HG03521 (cell line): ENCODE results near the gene PRKCSH.
"Not testable (repeated sequence)": the region's sequence is repeated elsewhere in the genome, so short reads cannot be mapped to it uniquely, and the experiment has no call there.

ENCODE experiments used
- ATAC-seq: cut with Tn5 transposase; IDR thresholded peaks from one replicate; pipeline ENCODE4 v1.9.1; 2021; ENCODE audit warnings: mild to moderate bottlenecking, moderate library complexity; ENCODE audit not compliant: unreplicated experiment

PRKCSH gene

DNA sequence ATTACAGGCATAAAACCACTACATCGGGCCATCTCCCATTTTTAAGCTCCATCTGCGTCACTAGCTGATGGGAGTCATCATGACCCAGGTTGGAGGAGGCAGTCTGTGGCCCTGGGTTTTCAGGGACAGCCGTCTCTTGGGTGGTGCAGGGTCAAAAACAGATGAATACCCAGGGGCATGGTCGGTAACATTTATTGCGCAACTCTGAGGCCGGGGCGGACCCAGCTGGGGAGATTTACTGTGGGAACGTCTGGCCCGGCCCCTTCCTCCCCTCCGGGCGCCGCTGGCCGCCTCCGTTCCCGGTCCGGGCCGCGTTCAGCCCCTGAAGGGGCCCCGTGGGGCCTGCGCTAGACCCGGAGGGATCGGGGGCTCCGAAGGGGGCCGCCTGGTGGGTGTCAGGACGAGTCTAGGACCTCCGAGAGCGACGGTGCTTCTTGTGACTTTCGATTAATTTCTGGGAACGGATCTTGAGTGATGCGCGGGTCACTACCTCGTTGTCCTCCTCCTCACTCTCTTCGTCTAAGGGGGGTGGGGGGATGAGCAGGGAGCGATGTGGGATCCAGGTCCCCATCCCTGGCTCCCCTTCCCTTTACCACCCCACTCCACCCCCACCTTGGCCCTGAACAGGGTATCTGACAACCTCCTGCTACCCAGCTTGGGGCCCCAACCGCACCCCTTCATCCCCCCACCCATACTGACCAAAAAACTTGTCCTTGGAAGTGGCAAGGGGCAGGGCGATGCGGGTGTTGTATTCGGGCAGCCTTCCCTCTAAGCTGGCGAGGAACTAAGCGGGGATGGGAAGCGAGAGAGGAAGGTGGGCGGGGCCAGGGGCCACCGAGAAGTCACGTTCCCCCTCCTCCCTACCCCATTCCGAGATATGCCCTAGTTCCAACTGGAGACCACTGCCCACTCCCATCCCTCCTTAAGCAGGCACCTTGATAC, 14.7 kb upstream of the PRKCSH start:
- ATAC-seq, result no peak

DNA sequence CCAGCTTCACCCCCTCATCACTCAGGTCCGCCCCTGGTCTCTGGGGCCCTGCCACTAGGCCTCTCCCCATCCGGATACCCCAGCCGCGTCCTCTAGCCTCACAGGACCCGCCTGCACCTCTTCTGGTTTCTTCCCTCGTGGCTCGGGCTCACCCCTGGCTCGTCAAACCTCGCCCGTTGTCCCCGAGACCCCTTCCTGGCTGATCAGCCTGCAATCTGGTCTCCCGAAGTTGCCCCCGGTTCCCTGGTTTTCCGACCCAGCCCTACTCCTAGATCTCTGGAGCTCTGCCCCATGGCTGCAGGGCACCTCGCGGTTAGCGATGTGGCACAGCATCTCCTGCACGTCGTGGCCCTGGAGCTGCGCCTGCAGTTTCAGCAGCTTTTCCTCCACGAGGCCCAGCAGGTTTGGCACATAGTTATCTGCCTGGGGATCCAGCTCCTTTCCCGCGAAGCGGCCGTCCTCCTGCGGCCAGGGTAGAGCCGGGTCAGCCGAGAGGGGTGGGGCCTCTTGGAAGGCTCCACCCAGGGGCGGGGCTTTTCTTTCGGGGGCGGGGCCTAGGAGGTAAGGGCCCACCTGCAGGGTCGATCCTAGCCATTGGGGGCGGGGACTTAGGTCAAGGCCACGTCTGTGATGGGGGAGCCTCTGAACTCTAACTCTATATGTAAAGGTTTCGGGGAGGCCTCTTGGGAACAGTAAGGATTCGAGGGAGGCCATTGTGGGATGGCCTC, 13.9 kb upstream of the PRKCSH start:
- no peak for ATAC-seq

DNA sequence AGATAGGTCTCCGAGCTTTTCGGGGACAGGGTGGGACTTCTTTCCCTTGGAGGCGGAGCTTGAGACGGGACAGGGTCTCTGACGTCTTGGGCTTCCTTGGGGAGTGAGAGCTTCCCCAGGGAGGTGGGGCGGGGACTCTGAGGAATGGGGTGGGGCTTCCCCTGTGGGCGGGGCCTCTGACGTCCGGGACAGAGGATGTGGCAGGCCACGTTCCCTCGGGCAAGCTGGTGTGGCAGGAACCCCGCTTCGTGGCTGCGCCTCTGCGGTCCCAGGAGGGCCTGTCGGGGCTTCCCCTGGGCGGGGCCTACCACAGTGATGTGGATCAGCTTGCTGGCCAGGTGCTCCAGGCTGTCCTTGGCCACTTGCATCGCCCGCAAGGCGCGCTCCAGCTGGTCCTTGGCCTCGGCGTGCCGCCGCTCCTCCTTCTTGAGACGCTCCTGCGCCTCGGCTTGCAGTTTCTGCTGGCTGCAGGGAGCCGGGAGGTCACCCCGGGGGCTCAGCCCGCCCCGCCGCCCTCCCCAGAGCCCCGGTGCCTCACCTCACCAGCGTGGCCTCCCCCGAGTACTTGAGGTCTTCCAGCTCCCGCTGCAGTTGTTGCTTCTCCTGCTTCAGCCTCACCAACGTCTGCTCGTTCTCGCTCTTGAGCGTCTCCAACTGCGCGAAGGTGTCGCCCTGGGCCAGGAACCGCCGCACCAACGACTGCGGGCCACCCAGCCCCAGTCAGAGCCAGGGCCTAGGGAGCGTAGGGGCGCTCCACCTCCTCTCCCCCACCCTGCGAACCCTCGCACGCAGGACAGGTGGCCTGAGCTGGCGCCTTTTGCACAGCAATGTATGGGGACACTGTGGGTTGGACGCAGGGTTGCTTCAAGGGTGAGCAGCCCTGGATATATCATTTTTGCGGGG, 13.0 kb upstream of the PRKCSH start:
- no peak for ATAC-seq

DNA sequence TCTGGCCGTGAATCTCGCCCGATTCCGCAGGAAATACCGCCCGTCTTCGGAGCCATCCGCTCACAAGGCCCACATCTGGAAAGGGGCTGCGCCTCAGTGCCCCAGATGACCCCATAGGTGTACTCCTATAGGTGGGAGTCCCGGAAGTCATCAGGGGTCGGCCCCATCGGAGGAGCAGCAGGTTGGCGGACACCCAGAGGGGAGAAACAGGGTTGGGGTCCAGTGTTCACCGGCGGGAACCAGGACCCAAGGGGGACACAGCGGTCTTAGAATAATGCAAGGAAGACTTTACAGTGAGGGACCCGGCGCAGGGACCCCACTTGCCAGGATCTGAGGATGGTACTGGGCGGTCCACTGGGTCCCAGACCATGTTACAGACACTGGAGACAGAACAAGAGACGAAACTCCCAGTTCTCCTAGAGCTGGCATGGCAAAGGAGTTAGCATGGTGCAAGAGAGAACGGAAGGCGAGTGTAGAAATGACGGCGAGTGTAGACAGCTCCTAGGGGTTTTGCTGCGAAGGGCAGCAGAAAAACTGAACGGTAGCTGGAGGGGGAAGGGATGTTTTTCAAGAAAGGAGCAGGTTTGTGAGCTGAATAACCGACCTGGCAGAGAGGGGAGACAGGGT, 12.2 kb upstream of the PRKCSH start:
- no peak for ATAC-seq

DNA sequence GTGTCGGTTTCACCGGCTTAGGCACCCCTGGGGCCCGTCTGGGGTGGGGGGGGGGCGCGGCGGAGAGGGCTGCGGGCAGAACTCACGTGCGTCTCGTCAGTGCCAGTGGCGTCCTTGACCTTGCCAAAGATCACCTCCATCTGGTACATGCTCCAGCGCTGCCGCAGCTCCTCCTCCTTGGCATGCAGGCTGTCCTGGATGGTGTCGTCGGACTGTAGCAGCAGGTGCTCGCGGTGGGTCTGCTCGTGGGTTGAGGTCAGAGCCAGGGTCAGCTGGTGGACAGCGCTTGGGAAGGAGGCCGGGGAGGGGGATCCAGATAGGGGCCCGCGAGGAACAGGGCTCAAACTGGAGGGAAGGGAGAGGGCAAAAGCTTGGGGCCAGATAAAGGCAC, 11.6 kb upstream of the PRKCSH start:
- no peak for ATAC-seq

GRCh38 chr19:11425719-11426457, 9.5 kb upstream of the PRKCSH start:
- no peak for ATAC-seq

DNA sequence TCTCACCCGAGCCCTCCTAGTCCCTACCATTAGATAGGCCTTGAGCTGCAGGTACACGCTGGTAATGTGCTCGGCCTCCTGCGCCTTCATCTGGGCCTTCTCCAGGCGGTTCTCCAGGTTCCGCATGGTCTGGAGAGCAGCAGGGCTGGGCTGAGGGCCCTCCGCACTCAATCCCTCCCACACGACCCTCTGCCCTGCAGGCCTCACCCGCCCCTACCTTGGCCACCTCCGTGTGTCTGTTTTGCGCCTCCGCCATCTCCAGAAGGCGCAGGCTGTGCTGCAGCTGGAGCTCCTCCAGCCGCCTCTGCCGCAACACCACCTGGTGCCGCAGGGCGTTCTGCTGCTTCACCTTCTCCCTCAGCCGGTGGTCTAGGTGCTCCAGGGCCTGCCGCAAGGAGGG, 8.8 kb upstream of the PRKCSH start:
- ATAC-seq, result no peak

GRCh38 chr19:11433526-11433925, 1.9 kb upstream of the PRKCSH start:
- not testable (repeated sequence) for ATAC-seq

- no peak for ATAC-seq
Observed at GRCh38 chr19:11434703-11435056, 755 bp upstream of the PRKCSH start.

GRCh38 chr19:11435833-11436313, 438 bp downstream of the PRKCSH start:
- no peak for ATAC-seq

DNA sequence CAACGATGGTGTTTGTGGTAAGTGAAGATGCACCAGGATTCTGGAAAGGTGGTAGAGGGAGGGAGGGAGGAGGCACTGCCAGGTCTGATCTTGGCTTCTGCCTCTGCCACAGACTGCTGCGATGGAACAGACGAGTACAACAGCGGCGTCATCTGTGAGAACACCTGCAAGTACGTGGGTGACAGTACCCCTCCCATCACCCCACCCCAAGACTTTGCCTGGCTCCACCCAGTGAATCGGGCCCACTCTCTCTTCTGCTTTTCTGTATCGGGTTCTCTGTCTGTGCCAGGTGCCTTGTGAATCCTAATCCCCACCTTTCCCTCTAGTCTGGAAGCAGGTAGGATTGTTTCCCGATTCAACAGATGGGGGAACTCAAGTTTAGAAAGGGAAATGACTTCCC, 2.5 kb downstream of the PRKCSH start:
- no peak for ATAC-seq

- ATAC-seq, result no peak
Observed at GRCh38 chr19:11444059-11444458, 8.6 kb downstream of the PRKCSH start.

DNA sequence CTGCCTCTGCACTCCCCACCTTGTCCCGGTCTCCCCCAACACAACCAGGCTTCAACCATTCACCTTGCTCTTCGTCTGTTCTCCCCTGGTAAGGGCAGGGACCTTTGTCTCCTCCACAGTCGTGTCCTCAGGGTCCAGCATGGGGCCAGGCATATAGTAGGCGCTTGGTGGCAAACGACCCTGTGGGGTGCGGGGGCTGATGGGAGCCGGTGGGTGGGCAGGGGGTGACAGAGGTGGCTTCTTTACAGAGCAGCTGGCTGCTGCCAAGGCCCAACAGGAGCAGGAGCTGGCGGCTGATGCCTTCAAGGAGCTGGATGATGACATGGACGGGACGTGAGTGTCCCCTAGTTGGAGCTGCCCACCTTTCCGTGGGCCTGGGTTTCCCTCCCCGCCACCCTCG, 9.7 kb downstream of the PRKCSH start:
- no peak for ATAC-seq

GRCh38 chr19:11446271-11446651, 10.8 kb downstream of the PRKCSH start:
- ATAC-seq, result no peak

GRCh38 chr19:11446652-11447301, 11.3 kb downstream of the PRKCSH start:
- ATAC-seq, result no peak

DNA sequence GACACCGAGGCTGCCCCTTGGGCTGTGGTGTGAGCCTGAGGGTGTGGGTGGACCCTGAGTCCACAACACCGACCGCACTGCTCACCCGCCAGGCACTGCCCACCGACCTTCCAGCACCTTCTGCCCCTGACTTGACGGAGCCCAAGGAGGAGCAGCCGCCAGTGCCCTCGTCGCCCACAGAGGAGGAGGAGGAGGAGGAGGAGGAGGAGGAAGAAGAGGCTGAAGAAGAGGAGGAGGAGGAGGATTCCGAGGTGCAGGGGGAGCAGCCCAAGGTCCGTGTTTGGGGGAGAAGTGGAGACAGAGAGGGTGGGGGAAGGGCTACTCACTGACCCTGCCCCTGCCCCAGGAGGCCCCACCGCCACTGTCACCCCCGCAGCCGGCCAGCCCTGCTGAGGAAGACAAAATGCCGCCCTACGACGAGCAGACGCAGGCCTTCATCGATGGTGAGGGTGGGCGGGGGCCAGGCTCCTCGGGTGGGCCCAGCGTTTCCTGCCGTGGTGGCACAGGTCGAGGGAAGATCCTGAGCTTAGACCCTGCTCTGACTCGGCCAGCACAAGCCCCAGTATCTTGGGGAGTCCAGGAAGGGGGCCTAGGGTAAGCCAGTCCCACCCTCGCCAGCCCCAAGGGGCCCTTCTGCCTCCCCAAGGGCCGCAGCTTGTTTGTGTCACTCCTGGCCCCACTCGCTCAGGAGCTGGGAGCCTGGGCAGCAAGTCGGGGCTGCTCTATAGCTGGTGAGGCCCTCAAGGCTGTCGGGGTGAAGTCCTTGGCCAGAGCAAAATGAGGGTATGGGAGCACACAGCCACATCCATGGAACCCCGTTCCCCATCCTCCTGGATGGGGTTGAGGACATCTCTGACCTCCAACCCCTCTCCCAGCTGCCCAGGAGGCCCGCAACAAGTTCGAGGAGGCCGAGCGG, 12.2 kb downstream of the PRKCSH start:
- ATAC-seq, result no peak

DNA sequence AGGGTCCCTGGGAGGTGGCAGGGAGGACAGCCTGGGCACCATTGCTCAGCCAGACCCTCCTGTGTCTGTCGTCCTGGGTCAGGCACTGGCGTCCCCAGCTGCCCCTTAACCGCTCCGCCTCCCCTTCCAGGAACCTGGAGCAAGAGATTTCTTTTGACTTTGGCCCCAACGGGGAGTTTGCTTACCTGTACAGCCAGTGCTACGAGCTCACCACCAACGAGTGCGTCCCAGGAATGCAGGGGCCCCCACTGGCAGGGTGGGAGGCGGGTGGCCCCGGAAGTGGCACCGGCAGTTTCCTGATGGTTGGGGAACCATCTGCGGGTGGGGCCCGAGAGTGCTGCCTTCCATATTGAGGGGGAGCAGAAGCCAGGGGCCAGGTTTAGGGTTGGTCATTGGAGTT, 13.0 kb downstream of the PRKCSH start:
- no peak for ATAC-seq

DNA sequence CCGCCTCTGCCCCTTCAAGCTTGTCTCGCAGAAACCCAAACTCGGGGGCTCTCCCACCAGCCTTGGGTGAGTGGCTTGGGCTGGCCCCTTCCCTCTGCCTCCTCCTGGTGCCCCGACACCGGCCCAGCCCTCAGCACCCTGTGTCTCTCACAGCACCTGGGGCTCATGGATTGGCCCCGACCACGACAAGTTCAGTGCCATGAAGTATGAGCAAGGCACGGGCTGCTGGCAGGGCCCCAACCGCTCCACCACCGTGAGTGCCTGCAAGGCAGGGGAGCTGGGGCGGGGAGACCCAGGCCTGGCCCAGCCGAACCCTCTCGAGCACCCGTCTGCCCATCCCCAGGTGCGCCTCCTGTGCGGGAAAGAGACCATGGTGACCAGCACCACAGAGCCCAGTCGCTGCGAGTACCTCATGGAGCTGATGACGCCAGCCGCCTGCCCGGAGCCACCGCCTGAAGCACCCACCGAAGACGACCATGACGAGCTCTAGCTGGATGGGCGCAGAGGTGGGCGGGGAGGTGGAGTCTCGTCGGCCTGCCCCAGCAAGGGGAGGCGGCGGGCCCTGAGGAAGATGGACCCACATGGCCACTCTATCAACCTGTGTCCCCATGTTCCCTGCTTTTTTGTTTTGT, 13.6 kb downstream of the PRKCSH start:
- no peak for ATAC-seq
